ENCODE data around the gene SHISA9.
"Not testable (repeated sequence)": the region's sequence is repeated elsewhere in the genome, so short reads cannot be mapped to it uniquely, and the experiment has no call there.

SHISA9 gene

DNA sequence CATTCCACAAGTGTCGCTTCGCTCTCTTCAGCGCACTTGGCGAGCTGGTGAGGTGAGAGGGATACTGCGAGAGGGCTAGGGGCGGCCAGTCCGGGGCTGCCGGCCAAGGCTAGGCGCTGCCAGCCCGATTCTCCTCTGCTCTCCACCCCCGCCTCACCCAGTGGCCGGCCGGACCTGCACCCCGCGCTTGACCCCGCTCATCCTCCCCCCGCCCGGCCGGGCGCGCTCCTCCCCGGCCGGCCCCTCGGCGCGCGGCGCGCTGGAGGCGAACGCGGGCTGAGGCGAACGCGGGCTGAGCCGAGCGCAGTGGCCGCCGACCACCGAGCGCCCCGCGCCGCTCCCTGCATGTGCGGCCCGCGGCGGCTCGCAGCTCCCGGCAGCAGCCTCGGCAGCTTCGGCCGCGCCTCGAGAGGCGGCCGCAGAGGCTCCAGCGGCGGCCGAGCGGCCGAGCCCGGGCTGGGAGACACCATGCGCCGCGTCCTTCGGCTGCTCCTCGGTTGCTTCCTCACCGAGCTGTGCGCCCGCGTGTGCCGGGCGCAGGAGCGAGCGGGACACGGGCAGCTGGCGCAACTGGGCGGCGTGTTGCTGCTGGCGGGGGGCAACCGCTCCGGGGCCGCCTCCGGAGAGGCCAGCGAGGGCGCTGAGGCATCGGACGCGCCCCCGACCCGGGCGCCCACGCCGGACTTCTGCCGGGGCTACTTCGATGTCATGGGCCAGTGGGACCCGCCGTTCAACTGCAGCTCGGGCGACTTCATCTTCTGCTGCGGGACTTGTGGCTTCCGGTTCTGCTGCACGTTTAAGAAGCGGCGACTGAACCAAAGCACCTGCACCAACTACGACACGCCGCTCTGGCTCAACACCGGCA is at the start of gene SHISA9:
Gene SHISA9 (plus strand): TSS at position 2 of the 865 bp plus-strand sequence.
- FAIRE-seq: no peak
- no peak for DNase-seq (ENCODE audit: insufficient read length, low spot score)

DNA sequence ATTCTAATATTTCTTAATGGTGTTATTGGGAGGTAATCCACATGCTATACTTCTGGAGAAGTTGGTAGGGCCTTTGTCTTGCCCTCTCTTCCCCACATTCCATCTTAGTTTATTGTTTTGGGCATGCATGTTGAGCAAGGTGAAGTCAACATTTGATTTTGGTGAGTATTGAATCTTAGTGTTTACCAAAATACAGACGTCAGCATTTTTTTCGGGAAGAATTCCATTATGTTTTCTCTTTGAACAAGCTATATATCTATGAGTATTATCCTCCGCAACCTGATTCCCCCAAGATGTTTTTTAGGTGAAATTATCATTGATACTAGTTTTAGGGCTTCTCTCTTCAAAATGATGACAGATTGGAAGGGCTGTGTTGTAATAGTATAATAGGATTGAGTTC is 47.4 kb upstream of the SHISA9 start:
- DNase-seq (ENCODE audit: insufficient read length, low spot score) (no peak), FAIRE-seq (no peak)

DNA sequence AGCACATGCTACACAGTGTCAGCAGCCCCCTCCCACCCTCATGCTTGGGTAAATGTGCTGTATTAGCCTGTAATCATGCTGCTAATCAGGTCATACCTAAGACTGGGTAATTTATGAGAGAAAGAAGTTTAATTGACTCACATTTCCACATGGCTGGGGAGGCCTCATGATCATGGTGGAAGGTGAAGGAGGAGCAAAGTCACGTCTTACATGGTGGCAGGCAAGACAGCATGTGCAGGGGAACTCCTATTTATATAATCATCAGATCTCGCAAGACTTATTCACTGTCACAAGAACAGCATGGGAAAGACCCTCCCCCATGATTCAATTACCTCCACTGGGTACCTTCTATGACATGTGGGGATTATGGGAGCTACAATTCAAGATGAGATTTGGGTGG is 44.0 kb upstream of the SHISA9 start:
- not testable (repeated sequence) for DNase-seq (ENCODE audit: insufficient read length, low spot score); FAIRE-seq

- FAIRE-seq (no peak), DNase-seq (ENCODE audit: insufficient read length, low spot score) (no peak)
Observed at GRCh38 chr16:12862327-12862726, 39.1 kb upstream of the SHISA9 start.

DNA sequence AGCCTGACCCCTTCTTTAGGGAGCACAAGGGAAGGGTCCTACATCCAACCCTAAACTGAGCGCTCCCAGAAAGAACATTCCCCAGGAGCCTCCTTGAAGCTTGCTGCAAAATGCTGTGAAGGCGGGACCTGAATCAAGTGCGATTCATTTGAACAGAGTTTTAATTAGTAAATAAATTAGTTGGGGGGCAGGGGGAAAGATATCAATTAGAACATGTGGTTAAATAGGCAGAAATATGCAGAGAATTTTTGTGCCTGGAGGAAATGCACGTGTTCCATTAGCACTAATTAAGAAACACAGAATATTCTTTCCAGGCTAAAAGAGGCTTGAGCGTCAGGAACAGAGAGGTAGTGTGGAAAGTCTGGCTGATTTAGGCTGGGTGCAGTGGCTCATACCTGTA is 38.5 kb upstream of the SHISA9 start:
- FAIRE-seq (no peak), DNase-seq (ENCODE audit: insufficient read length, low spot score) (no peak)

- FAIRE-seq: no peak
Observed at GRCh38 chr16:12866981-12867551, 34.3 kb upstream of the SHISA9 start.

GRCh38 chr16:12868169-12868568 is 33.2 kb upstream of the SHISA9 start:
- no peak for DNase-seq (ENCODE audit: insufficient read length, low spot score)
- no peak for FAIRE-seq

More at GRCh38 chr16:12866981-12867551, 34.3 kb upstream of the SHISA9 start:
- no peak for DNase-seq (ENCODE audit: insufficient read length, low spot score)

DNA sequence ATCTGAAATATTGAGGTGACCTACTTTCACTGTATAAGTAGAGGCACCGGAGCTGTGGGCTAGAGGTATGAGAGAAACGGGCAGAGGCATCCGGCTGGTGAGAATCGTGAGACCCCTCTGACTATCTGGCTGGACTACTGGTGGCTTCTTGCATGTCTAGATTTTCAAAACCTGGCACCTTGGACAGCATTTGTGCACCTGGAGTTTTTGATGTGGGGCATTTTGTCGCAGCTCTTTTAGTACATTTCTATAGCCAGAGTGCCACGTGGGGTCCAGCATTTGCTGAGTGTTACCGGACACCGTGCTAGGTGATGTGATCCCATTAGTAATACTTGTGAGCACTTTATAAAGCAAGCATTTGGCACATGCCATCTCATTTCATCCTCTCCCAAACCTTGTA is 32.6 kb upstream of the SHISA9 start:
- FAIRE-seq (no peak), DNase-seq (ENCODE audit: insufficient read length, low spot score) (no peak)

- FAIRE-seq (no peak), DNase-seq (ENCODE audit: insufficient read length, low spot score) (no peak)
Observed at GRCh38 chr16:12869698-12870427, 31.5 kb upstream of the SHISA9 start.

DNA sequence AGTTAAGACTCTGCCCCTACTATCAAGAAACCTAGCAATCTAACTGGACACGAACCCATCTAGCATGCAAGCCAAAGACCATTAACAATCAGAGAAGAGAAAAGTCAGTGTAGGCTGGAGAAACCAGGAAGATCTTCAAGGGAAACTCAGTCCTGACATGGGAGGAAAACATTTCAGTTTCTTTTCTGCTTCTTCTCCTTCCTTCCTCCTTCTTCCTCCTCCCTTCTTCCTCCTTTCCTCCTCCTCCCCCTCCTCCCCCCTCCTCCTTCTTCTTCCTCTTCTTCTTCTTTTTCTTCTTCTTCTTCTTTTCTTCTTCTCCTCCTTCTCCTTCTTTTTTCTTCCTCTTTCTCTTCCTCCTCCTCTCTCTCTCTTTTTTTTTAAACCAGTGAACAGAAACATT is 29.6 kb upstream of the SHISA9 start:
- FAIRE-seq (no peak), DNase-seq (ENCODE audit: insufficient read length, low spot score) (no peak)

- DNase-seq (ENCODE audit: insufficient read length, low spot score): no peak
- FAIRE-seq: no peak
Observed at GRCh38 chr16:12874186-12874585, 27.2 kb upstream of the SHISA9 start.

GRCh38 chr16:12876778-12877177 is 24.6 kb upstream of the SHISA9 start:
- no peak for FAIRE-seq
- no peak for DNase-seq (ENCODE audit: insufficient read length, low spot score)

- FAIRE-seq: no peak
- no peak for DNase-seq (ENCODE audit: insufficient read length, low spot score)
Observed at GRCh38 chr16:12878973-12879372, 22.4 kb upstream of the SHISA9 start.

GRCh38 chr16:12879812-12880211 is 21.6 kb upstream of the SHISA9 start:
- FAIRE-seq: no peak
- DNase-seq (ENCODE audit: insufficient read length, low spot score): no peak

- DNase-seq (ENCODE audit: insufficient read length, low spot score): no peak
- FAIRE-seq: no peak
Observed at GRCh38 chr16:12881182-12881581, 20.2 kb upstream of the SHISA9 start.

DNA sequence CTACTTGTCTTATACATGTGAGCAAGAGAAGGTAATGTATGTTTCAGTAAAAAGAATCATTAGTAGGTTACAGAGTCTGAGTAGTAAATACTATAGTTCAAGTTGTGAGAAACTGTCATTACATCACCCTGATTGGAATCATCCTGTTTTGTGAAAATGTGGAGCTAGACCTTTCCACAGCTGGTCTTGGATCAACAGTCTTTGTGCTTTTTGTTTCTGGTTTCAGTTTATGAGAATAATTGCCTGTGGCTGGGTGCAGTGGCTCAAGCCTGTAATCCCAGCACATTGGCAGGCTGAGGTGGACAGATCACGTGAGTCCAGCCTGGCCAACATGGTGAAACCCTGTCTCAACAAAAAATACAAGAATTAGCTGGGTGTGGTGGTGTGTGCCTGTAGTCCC is 19.7 kb upstream of the SHISA9 start:
- DNase-seq (ENCODE audit: insufficient read length, low spot score): no peak

DNA sequence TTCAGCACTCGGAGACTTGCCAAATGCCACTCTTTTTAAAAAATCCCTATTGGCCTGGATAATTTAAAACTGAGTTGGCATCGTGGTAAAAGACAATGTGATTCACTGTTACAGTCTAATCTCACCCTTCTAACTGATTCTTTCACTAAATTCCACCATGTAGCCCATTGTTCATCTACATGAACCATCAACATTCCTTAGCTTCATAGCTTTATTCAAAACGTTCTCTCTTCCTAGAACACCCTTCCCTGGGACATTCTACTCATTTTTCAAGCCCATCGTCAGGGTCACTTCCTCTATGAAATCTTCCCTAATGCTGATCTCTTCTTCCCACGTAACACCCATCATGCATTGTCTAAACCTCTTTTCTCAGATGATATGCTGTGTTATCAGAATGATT is 15.7 kb upstream of the SHISA9 start:
- no peak for DNase-seq (ENCODE audit: insufficient read length, low spot score)
- FAIRE-seq: no peak

More for the DNA sequence above, 19.7 kb upstream of the SHISA9 start:
- no peak for FAIRE-seq

- no peak for FAIRE-seq
Observed at GRCh38 chr16:12891836-12892235, 9.6 kb upstream of the SHISA9 start.

DNA sequence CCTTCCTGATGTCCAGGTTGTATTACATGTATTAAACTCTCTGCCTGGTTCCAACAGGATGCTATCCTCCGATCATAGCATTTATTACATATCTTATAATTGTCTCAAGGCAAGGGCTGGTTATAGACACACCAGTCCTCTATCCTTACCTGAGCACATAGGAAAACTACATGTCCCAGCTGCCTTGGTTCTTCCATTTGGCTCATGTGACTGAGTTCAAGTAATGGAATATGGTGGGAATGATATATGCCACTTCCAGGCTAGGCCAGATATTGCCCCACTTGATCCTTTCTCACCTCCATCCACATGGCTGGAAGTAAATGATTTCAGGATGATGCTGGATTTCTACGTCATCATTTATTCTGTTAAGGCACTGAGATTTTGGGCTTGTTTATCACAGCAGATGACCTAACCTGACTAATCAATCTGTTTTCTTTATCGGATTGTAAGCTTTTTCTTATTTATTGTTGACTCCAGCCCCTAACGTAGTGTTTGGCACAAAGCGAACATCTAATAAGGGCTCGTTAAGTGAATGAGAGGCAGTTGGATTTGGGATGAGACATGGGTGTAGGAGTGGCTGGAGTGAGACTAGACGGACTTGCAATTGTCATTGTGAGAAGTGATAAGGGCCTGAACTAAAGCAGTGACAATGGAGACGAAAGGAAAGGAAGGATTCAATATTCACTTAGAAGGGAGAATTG is 8.2 kb upstream of the SHISA9 start:
- DNase-seq (ENCODE audit: insufficient read length, low spot score): no peak
- FAIRE-seq: no peak

More at GRCh38 chr16:12891836-12892235, 9.6 kb upstream of the SHISA9 start:
- no peak for DNase-seq (ENCODE audit: insufficient read length, low spot score)

GRCh38 chr16:12896562-12896961 is 4.8 kb upstream of the SHISA9 start:
- DNase-seq (ENCODE audit: insufficient read length, low spot score) (no peak), FAIRE-seq (no peak)

DNA sequence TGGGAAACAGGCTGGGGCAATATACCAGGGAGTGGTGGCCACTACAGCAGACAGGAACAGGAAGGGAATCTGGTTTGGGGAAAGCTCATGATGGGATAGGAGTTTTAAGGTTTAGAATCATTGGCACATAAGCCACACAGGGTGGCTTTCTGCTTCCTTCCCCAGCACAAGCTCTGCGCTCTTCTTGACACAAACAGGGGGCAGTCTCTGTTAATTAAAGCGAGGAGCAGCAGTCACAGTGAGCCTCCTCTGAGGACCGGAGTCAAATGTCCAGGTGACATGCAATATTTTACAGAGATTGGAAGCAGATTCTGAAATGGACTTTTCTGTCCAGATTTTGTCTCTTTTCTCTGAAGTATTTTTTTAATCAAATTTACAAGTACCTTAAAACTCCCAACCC is 2.8 kb upstream of the SHISA9 start:
- DNase-seq (ENCODE audit: insufficient read length, low spot score): no peak
- no peak for FAIRE-seq

Data from HTR-8/SVneo (cell line).